Amygdala (tissue), 56 donors: ENCODE data around the gene COPS4.
"Not testable (repeated sequence)": the region's sequence is repeated elsewhere in the genome, so short reads cannot be mapped to it uniquely, and the experiment has no call there.

Source experiments
- DNase-seq, 56 donors: peaks; one replicate each; lab custom pipeline; 2025; lab: John Stamatoyannopoulos, UW

COPS4 gene

DNA sequence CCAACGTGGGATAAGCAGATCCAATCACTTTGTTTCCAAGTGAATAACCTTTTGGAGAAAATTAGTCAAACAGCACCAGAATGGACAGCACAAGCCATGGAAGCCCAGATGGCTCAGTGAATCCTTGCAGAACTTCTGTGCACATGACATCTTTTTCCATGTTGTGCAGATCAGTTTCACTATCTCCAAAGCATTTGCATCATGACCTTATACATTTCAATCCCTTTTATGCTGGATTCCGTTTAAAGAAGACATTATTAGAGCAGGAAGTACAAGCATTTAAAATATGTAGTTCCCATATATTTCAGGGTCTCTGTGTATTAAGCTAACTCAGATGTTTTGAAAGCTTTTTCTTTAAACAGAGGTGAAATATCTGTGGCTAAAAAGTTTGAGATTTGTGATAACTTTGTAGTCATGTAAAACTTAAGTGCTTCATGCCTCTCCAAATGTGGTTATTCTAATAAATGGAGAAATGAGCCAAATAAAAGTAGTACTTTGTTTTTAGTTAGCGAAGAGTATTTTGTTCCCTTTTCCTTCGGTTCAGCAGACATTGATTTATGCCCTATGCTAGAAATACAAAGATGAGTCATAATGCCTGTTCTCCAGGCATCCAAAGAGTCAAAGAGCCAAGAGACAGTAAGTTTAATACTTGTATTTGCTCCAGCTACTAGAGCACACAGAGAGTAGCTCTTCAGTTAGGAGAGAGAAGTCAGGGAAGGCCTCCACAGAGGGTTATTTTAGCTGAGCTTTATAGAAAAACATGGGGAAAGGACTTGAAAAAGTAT is 40.5 kb downstream of the COPS4 start:
- no peak for DNase-seq

DNA sequence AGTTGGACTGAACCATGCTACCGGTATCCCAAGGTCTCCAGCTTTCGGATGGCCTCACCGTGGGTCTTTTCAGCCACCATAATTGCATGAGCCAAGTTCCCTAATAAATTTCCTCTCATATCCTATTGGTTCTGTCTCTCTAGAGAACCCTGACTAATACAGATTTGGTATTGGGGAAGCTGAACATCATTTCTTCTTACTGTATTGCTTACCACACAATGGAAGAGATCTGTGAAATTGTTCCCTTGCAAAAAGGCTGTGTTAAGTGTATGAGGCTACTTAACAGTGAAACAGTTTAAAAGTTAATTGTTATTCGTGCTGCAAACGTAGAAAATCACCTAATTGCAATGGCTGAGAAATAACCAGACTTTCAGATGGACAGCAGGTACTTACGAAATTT is 45.6 kb downstream of the COPS4 start:
- DNase-seq = no peak

DNA sequence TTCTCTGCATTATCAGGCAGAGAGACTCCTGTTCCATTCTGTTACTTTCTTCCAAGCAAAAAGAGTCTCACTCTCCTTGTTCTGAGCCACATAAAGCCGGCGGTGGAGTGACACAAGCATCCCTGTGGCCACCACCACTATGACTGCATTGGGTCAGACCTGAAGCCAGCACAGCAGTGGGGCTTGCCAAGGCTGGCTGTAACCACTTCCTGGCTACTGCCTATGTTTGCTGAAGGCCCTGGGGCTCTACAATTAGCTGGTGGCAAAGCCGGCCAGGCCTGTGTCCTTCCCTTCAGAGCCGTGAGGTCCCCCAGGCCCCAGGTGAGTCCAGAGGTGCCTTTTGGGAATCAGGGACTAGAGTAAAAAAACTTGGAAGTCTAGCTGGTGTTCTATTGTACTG is 47.8 kb downstream of the COPS4 start:
- no peak for DNase-seq

DNA sequence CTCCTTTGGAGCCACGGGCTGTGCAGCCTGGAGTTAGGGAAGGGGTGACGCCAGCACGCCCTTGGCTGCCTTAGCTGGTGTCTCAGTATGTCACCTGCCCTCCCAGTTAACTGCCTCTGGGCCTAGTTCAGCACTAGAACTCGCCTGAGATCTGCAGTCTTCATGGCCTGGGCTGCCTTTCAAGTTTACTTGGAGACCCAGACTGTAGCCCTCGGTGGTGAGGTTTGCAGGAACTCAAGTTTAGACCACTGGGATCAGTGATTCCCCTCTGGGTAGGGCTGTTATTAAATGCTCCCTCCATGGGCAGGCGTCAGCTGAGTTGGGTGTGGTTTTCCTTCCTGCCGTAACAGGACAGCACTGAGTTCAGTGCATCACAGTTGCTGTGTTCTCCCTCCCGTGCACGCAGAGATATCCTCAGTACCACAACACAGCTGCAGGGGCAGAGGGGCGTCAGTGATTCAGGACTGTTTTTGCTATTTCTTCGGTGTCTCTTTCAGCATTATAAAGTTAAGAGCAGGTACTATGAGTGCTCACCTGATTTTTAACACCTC is 49.0 kb downstream of the COPS4 start:
- no peak for DNase-seq

DNA sequence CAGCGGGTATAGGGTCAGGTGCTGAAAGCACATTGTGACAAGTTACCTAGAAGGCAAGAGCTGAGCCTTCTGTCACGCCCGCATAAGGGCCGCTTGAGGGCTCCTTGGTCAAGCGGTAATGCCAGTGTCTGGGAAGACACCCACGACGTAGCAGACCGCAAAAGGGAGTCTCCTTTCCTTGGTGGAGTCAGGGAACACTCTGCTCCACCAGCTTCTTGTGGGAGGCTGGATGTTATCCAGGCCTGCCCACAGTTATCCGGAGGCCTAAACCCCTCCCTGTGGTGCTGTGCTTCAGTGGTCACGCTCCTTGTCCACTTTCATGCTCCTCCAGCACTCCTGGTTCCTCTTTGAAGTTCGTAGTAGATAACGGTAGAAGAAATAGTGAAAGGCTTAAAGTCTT is 50.0 kb downstream of the COPS4 start:
- DNase-seq = not testable (repeated sequence)

DNA sequence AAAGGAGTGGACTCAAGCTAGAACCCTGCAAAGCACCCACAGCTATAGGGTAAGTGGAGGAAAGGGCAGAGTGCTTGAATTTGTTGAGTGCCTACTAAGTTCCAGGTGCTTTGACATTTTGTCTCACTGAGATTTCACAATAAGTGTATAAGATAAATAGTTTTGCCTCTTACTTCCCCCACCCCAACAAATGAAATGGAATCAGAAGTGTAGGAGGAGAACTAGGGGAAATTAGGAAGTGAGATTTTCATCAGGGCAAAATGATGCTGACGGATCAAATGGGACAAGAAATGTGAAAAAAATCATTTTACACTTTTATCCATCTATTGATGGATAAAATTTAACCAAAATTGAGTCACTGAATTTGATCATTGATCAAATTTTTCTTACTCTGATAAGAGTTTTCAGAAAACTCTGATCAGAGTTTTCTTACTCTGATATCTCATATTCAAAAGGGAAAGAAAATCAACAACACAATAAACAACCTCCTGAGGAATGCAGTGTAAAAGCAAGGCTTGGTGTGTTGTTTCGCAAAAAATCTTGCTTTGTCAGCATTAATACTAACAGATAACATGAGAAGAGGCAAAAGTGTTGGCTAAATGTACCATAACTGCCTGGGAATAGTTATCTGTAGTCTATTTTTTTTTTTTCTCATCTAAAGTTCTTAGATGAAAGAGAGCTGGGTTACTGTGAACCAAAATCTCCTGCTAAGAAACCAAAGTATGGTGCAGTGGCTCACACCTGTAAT is 54.6 kb downstream of the COPS4 start:
- DNase-seq = no peak

DNA sequence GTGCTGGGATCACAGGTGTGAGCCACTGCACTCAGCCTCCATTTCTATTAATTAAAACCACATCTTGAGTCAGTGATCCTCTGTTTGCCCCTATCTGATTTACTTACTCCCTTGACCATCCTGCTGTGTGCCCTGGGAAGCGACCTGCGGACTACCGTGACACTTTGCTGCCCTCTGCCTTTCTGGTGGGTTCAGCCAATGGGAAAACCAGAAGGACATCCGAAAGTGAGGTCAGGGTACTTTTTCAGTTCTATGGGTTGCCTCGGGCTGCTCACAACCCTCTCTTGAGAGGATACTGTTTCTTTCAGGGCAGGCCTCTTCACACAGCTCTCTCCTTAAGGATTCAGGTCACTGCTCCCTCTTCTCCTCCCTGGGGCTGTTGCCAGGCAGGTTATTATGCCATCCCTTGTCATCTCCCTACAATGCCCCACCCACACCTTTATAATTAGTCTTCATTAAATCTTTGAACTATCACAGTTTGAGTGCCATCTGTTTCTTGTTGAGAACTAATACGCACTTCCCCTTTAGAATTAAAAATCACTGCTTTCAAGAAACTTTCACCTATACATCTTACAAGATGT is 58.2 kb downstream of the COPS4 start:
- DNase-seq = no peak

DNA sequence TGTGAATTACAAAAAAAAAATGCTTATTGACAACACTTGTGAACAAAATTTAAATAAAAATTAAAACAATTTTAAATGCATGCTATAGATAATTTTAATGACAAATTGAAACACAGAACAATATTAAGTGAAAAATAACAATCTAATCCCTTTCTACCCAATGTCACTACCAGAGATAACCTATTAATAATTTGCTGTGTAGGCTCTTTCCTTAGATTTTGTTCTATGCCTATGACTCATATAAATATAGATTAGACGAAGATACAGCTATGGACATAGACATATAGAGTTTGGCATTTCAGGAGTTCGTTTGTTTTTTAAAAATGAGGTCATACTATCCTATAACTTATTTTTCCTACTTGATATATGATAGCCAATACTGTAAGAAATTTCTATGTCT is 61.4 kb downstream of the COPS4 start:
- no peak for DNase-seq

DNA sequence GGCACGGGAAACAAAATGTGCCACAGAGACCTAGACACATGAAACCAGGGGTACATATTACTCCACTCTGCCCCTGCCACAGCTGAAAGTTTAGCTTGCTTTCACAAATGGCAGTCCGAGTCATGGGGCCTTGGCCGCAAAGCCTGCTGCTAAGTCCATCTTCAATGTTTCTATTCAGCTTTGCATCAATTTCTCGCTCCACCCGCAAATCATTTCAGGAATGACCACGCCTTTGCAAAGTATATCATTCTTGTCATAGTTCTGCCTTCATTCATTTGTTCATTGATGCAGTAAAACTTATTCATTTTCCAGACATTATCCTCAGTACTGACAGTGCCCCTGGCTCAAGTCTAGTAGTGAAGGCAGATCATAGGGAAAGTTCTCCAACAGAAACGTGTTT is 70.0 kb downstream of the COPS4 start:
- no peak for DNase-seq

DNA sequence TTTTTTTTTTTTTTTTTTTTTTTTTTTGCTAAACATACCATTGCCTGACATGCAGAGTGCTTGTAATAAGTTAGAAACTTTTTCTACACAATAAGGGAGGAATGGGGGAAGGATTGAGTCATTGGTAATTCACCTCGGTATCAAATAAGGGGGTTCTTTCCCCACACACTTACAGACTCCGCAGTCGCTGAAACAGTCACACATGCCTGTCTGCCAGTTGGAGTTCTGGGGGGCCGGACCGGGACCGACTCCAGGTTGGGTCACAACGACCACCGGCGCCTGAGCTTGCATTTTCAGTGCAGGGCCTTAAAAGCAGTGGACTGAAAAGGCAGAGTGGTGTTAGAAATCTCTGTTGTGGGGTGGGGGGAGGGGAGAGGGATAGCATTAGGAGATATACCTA is 72.6 kb downstream of the COPS4 start:
- no peak for DNase-seq

DNA sequence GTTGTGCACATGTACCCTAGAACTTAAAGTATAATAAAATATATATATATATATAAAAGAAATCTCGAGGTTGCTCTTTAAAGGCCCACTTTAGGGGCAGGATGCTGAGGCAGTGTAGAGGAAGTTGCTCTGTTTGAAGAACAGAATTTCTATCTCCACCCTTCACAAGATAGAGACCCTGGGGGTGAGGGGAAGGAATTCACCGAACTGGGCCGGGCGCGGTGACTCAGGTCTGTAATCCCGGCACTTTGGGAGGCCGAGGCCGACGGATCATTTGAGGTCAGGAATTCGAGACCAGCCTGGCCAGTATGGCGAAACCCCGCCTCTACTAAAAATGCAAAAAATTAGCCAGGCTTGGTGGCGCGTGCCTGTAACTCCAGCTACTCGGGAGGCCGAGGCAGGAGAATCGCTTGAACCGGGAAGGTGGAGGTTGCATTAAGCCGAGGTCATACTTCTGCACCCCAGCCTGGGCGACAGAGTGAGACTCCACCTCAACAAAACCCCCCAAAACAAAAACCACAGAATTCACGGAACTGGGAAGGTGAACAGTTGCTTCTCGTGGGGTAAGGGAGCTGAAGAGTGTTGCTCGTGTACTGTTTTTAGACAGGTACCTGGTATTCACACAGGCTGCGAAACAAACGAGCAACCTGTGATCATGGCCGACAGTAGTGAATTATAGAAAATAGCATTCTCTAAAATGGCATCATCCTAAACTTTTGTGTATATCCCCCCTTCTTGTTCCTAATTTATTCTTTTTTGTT is 73.3 kb downstream of the COPS4 start:
- no peak for DNase-seq

DNA sequence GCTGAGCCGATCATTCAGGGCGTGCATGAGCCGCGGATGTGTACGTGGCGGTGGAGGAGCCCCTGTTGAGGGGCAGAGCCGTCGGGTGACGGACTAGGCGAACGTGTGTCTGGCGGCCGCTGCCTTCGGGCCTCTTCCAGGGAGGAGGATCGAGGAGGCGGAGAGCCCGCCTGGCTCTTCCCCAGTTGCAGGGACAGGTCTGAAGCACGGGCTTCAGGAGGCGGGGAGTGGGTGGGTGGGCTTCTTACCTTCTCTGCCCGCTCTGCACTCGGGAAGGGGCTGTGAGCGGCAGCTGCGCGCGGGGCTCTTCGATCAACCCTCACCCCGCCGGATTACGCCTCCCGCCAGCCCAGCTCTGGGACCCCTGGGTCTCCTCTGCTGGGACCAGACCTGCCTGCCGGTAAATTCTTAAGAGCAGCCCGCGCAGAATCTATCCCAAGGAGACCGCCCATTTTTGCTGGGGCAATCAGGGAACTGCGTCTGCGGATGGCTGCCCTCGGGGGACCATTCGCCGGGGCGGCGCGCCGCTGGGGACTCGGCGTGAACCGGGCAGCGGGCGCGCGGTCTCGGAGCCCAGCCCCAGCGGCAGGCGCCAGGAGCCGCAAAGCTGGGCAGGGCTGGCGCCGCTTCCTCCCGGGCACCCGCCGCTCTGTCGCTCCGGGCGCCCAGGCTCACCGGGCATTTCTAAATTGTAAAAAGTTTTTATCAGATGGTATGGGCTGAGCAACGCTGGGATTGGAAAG is 74.7 kb downstream of the COPS4 start:
- DNase-seq = peak in 7 of 56 donors; percentile 3 to 23 (median 7)

DNA sequence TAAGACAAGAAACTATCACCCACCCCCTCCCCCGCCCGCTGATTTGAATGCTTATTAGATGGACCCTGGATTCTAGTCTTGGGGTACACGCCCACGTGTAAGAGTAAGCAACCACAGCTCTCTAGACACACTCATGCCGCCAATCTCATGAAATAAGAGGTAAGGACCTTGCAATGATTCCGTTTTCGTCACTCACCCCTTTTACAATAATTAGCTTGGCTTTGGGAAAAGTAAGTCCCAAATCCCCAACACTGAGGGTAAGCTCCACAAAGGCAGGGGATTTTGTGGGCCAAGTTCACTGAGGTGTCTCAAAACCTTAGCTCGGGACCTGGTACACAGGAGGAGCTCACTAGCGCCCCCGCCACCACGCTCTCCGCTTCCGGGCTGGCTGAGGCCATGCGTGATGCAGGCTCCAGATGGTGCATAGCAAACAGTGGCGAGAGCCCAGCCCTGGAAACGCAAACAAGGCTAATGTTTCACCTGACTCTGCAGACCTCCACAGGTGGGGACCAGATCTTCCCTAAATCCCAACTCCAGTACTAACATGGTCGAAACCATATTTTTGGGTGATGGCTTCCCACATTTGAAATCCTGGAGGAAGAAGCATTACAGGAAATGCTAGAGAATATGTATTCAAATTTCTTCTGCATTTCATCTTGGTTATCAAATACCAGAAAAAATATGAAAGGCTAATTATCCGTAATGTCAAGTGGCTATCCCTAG is 75.4 kb downstream of the COPS4 start:
- DNase-seq = peak in 51 of 56 donors; percentile 4 to 76 (median 30)

DNA sequence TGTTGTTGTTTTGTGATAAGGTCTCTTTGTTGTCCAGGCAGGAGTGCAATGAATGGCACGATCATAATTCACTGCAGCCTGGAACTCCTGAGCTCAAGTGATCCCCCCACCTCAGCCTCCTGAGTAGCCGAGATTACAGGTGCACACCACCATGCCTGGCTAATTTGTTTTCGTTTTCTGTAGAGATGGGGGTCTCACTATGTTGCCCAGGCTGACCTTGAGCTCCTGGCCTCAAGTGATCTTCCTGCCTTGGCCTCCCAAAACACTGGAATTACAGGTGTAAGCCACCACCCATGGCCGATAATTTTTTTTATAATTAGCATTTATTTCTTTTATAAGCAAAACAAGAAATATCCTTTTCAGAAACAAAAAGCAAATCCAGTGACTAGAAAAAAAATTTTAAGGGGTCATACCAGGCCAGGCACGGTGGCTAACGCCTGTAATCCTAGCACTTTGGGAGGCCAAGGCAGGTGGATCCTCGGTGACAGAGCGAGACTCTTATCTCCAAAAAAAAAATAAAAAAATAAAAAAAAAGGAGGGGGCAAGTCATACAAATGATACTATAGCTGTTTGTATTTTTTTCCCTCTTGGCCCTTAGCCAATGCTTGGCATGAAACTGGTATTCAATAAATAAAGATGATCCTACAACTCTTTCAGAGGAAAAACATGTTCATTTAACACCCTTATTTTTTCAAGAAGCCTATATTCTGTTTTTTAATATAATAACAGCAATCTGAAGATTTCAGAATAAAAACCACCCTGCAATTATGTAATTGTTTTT is 76.2 kb downstream of the COPS4 start:
- DNase-seq = no peak

DNA sequence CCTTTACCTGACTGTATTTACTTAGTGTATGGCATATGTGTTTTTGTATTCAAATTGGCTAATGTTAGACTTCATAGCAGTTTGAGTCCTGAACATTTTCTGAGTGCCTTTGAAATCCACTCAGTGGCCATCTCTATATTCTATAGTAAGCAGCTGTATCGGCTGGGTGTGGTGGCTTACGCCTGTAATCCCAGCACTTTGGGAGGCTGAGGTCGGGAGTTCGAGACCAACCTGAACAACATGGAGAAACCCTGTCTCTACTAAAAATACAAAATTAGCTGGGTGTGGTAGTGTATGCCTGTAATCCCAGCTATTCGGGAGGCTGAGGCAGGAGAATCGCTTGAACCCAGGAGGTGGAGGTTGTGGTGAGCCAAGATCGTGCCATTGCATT is 76.8 kb downstream of the COPS4 start:
- DNase-seq = not testable (repeated sequence)

DNA sequence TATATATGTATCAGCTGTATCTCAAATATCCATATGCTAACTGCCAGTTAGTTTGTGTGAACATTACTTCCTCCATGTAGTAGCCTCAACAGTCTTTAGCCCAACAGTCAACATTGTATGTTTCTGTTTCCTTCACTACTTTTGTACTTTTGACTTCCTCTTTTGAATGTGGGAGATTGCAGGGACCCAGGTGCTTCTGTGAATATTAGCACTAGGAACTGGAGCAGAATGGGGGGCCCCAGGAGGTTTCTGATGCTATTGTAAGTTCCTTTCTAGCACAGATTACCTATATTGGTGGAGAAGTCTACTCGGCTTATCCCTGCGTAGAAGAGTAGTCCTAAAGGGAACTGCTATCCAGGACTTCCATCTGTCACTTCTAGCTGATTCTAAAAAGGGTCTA is 77.2 kb downstream of the COPS4 start:
- no peak for DNase-seq

DNA sequence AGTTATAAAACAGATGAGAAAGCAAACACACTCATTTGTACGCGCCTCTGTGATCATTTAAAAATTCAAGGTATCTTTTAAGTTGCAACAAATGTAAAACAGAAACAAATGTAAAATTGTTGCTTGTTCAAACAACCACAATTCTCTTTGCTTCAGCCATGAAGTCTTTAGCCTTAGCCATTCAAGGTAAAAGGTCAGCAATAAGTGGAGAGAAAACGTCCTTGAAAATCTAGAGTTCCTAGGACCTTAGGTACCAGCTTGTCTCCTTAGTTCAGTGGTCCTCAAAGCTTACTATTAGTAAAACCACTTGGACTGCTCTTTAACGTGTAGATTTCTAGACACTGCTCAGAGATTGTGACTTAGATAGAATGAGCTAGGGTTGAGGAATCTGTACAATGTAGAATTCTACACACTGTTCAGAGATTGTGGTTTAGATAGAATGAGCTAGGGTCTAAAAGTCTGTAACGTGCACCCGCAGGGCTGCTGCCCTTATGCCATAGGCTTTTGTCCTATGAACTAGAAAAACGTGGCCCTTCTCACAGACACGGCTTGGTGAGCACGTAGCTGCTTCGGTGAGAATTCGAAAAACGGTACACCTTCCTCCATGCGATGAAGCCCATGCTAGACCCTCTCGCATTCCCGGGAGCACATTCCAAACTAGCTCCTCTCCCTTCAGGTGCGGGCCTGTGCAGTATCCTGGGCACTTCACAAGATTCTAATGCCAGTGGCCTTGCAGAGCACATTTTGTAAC is 77.9 kb downstream of the COPS4 start:
- DNase-seq = no peak

DNA sequence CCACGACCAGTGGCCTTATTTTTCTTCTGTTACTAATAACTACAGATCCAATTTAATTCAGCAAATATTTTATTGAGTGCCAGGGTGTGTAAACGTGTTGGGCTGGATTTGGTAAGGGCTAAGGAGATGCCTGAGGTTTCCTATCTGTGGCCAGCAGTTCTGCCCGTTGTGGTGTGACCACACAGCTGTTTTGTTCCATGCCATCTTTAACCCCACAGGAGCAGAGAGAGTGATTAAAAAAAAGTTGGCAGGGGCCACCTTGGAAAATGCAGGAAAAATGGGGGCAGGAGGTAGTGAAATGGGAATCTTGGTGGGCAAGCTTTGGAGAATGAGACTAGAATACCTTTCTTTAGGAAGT is 78.4 kb downstream of the COPS4 start:
- no peak for DNase-seq
